Measurements from ENCODE around the gene BEND6. TPM values are rescaled to one million over a fixed set of nuclear protein-coding genes. Genes with fewer than 3 reads are reported as not detected.

The BEND6 gene
- polyA plus RNA-seq, 1 donor from 2014 or later = 8.6 TPM

DNA sequence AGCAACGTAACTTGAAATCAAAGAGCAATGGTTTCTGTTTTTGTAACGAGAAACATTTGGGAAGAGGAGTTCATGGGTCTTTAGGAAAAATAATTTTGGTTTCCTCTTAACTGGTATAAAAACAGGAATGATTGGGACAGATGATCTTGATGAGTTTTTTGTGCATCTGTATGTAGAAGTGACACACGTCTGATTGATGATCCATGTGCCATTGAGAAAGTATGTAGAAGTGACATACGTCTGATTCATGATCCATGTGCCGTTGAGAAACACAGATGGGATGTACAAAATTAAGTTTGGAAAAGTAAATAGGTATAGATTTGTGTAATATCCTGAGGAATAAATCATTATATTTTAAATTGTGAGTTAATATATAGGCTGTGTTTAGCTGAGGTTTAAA is 93.7 kb downstream of the BEND6 start (continued):
- no peak for TF ChIP-seq EP300 (conservative IDR thresholded peaks at IDR 0.05; ENCODE audit: poor library complexity, severe bottlenecking)
- TF ChIP-seq RAD21 (conservative IDR thresholded peaks at IDR 0.05) = no peak
- TF ChIP-seq MXI1 (conservative IDR thresholded peaks at IDR 0.05; ENCODE audit: poor library complexity, severe bottlenecking) = no peak

- no peak overlapping the region for H2AFZ ChIP-seq (ENCODE audit: low read depth, low read length)
- no peak overlapping the region for H3K4me3 ChIP-seq (ENCODE audit: low read length)
- H3K9me2 ChIP-seq (ENCODE audit: insufficient read depth, low read length) = no peaks in the 10 kb centered on the region
- H4K20me1 ChIP-seq (ENCODE audit: insufficient read depth) = no peaks in the 10 kb centered on the region
- H3K79me2 ChIP-seq (replicated peaks; ENCODE audit: insufficient read depth, low read length) = no peaks in the 10 kb centered on the region
- H3K4me2 ChIP-seq (ENCODE audit: low read length) = no peak overlapping the region
- no peaks in the 10 kb centered on the region for H3K9me3 ChIP-seq (ENCODE audit: low read length)
- no peak overlapping the region for H3K27ac ChIP-seq (ENCODE audit: low read length)
- H3K9ac ChIP-seq (ENCODE audit: low read length) = no peak overlapping the region
- H3F3A ChIP-seq (ENCODE audit: insufficient read depth, low read length, poor library complexity, severe bottlenecking) = no peaks in the 10 kb centered on the region
- TF ChIP-seq EP300 (conservative IDR thresholded peaks at IDR 0.05; ENCODE audit: poor library complexity, severe bottlenecking) (no peak), EZH2 (IDR thresholded peaks at IDR 0.05; ENCODE audit: borderline replicate concordance, insufficient read depth, low read length, poor library complexity, severe bottlenecking) (no peak), TAF1 (IDR thresholded peaks at IDR 0.05; ENCODE audit: low read depth) (no peak), MXI1 (conservative IDR thresholded peaks at IDR 0.05; ENCODE audit: poor library complexity, severe bottlenecking) (no peak), POLR2AphosphoS5 (IDR thresholded peaks at IDR 0.05) (no peak), RAD21 (conservative IDR thresholded peaks at IDR 0.05) (no peak), SMC3 (conservative IDR thresholded peaks at IDR 0.05; ENCODE audit: poor library complexity) (no peak), CTCF (IDR thresholded peaks at IDR 0.05; ENCODE audit: poor library complexity, severe bottlenecking) (no peak), REST (IDR thresholded peaks at IDR 0.05; ENCODE audit: borderline replicate concordance) (no peak)
- H3K36me3 ChIP-seq (ENCODE audit: insufficient read depth, low read length) = no peaks in the 10 kb centered on the region
- H3K27me3 ChIP-seq (ENCODE audit: insufficient read depth, low read depth, low read length) = no peaks in the 10 kb centered on the region
Observed at GRCh38 chr6:57063847-57064246, 108.9 kb downstream of the BEND6 start.

DNA sequence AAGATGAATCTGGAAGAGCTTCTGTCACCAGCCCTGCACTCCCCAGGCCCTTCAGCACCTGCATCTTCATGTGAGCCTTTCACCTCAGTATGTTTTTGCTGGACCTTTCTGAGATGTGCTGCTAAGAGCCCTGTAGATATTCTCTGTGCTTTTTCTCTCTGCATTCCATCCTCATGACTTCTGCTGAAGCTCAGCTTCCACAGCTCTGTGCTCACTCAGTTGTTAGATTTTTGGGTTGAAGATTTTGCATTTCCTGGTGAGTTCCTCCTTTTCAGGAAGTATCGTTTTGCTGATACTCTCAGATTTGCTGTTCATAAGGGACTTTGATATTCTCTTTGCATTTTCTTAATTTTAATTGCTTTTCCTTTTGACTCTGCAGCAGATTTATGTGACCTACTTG is 109.9 kb downstream of the BEND6 start:
- H3K27me3 ChIP-seq (ENCODE audit: insufficient read depth, low read depth, low read length) = no peaks in the 10 kb centered on the region
- H3K9me3 ChIP-seq (ENCODE audit: low read length) = no peaks in the 10 kb centered on the region
- no peaks in the 10 kb centered on the region for H3K36me3 ChIP-seq (ENCODE audit: insufficient read depth, low read length)
- no peaks in the 10 kb centered on the region for H3F3A ChIP-seq (ENCODE audit: insufficient read depth, low read length, poor library complexity, severe bottlenecking)
- no peaks in the 10 kb centered on the region for H4K20me1 ChIP-seq (ENCODE audit: insufficient read depth)
- TF ChIP-seq EZH2 (IDR thresholded peaks at IDR 0.05; ENCODE audit: borderline replicate concordance, insufficient read depth, low read length, poor library complexity, severe bottlenecking) (no peak), EP300 (conservative IDR thresholded peaks at IDR 0.05; ENCODE audit: poor library complexity, severe bottlenecking) (no peak), SMC3 (conservative IDR thresholded peaks at IDR 0.05; ENCODE audit: poor library complexity) (no peak)
- H3K79me2 ChIP-seq (replicated peaks; ENCODE audit: insufficient read depth, low read length) = no peaks in the 10 kb centered on the region
- no peak overlapping the region for H3K9ac ChIP-seq (ENCODE audit: low read length)
- no peak overlapping the region for H3K4me2 ChIP-seq (ENCODE audit: low read length)
- H3K9me2 ChIP-seq (ENCODE audit: insufficient read depth, low read length) = no peaks in the 10 kb centered on the region
- H2AFZ ChIP-seq (ENCODE audit: low read depth, low read length) = no peak overlapping the region
- H3K4me3 ChIP-seq (ENCODE audit: low read length) = no peak overlapping the region
- no peak overlapping the region for H3K27ac ChIP-seq (ENCODE audit: low read length)

All from neural cell (in vitro differentiated cells).